Adrenal gland (tissue), 12 donors: ENCODE results near the gene RBM19. TPM values are rescaled to one million over a fixed set of nuclear protein-coding genes. Genes with fewer than 3 reads are reported as not detected.

ENCODE experiments used
- DNase-seq, 7 donors: peaks; one replicate each; pipeline ENCODE4 v3.0.0-alpha.2; 2019 to 2020
- H3K27ac ChIP-seq, 5 donors: fragments of 200-600 bp; sonication (generic) in 4 of 5; 1 replicate in 3 of 5; 2 replicates in 2 of 5; pipeline versions ENCODE4 v1.5.1 to v1.8.0; 2016 to 2020; ENCODE audit warnings: mild to moderate bottlenecking in 1 of 5
- H3K27me3 ChIP-seq: fragments of 200-600 bp; 2 replicates; pipeline ENCODE4 v1.8.0; 2021
- H3K36me3 ChIP-seq, 2 donors: fragments of 200-600 bp; replicated peaks in 1 of 2; 1 replicate in 1 of 2; 2 replicates in 1 of 2; pipeline versions ENCODE4 v1.5.1 to v1.8.0; 2018 to 2022
- H3K4me1 ChIP-seq, 2 donors: fragments of 200-600 bp; replicated peaks in 1 of 2; 1 replicate in 1 of 2; 2 replicates in 1 of 2; pipeline versions ENCODE4 v1.5.1 to v1.8.0; 2018 to 2021
- H3K4me3 ChIP-seq, 4 donors: fragments of 200-600 bp; sonication (generic) in 3 of 4; one replicate each; pipeline ENCODE4 v1.5.1; 2016 to 2018
- H3K9me3 ChIP-seq, 3 donors: fragments of 200-600 bp; sonication (generic) in 1 of 3; replicated peaks in 1 of 3; 1 replicate in 2 of 3; 2 replicates in 1 of 3; pipeline versions ENCODE4 v1.5.1 to v1.8.0; 2016 to 2021
- CTCF ChIP-seq, 6 experiments: fragments of 450-650 bp in 4 of 6; fragments of 200-600 bp in 2 of 6; sonication (generic) in 1 of 6; IDR thresholded peaks; 1 replicate in 5 of 6; 2 replicates in 1 of 6; pipeline versions ENCODE4 v1.5.1 to v1.8.0; 2016 to 2021; ENCODE audit warnings: antibody characterized with exemption in 6 of 6, mild to moderate bottlenecking in 2 of 6, moderate library complexity in 1 of 6
- POLR2A ChIP-seq, 2 donors: fragments of 450-650 bp; IDR thresholded peaks; one replicate each; pipeline ENCODE4 v1.6.1; 2017; ENCODE audit warnings: antibody characterized with exemption in 2 of 2, mild to moderate bottlenecking in 2 of 2, moderate library complexity in 1 of 2
- WGBS, 4 donors: extraction: QIAGEN DNeasy Blood & Tissue Kit in 2 of 4; methylation state at CpG; one replicate each; pipeline versions ENCODE4 v1.1.5 to v1.1.7; 2013 to 2017; 5-methylcytosine and 5-hydroxymethylcytosine counted together
- intact Hi-C, 2 donors: fragments of 100-400 bp; cut with DNase I; formaldehyde crosslinking; loops; one replicate each; pipeline versions ENCODE4 v1.14.1 to v1.15.0; 2022 to 2023
- polyA plus RNA-seq, 3 donors: library from polyadenylated mRNA; stranded (reverse); fragments of 200-250 nt in 2 of 3; fragments of 350-450 nt in 1 of 3; fragmentation: Illumina TruSeq in 1 of 3; extraction: RNeasy Lipid Tissue Mini Kit (QIAGEN cat#74804) in 1 of 3; gene quantifications; one replicate each; pipeline ENCODE4 v1.2.3, GENCODE V29; 2013 to 2014
- total RNA-seq, 9 donors: library from RNA; depleted of rRNA in 4 of 9; stranded (reverse); fragments of >200 nt in 4 of 9; fragments of 120-200 nt in 1 of 9; fragmentation: NEBNext Ultra II Directional in 1 of 9; extraction: Animal tissue kit (Norgen Biotek cat#: 25700) in 1 of 9; gene quantifications; one replicate each; pipeline versions ENCODE4 v1.1.0 to v1.2.4, GENCODE V29; 2013 to 2023
- donor health status: healthy with polysubstance abuse.
- donor health status: Bipolar disorder and iron deficiency.
- donor health status: DM: yes; HTN: yes; CAD: no.
- donor health status: DM: no; HTN: no; CAD: no.
- donor health status: DM: no; HTN: no; CAD: no.
- donor health status: DM: yes; HTN: yes; CAD: no.

RBM19 gene
- total and polyA plus RNA-seq, 12 donors: 19.6 to 71.4 (median 33.1) TPM

- peak; percentile 49 to 92 (median 74) for DNase-seq
Measured at GRCh38 chr12:113912760-113913329, 53.3 kb downstream of the RBM19 start.

GRCh38 chr12:113911971-113912759, 54.0 kb downstream of the RBM19 start:
- Histone ChIP-seq H3K4me1 (no peaks in the 10 kb centered on the region), H3K27me3 (no peaks in the 10 kb centered on the region), H3K36me3 (peaks cover 0 to 8% of the 10 kb centered on the region in 2 donors), H3K27ac (no peak overlapping the region), H3K4me3 (no peak overlapping the region), H3K9me3 (no peaks in the 10 kb centered on the region)
- TF ChIP-seq CTCF (IDR thresholded peaks at IDR 0.05) (no peak), POLR2A (IDR thresholded peaks at IDR 0.05) (no peak)
- DNase-seq: no peak
- WGBS, 4 donors: 91 to 95% (median 95%) methylated on average over 11 to 14 of the region's 14 CpGs
- intact Hi-C loops: loop anchor here in 1 of 2 donors (5.0 kb wide), 1 partner anchor 450 kb away; no protein-coding TSS in a partner anchor

More at GRCh38 chr12:113912760-113913329, 53.3 kb downstream of the RBM19 start:
- intact Hi-C loops: loop anchor here in 1 of 2 donors (5.0 kb wide), 1 partner anchor 451 kb away; no protein-coding TSS in a partner anchor
- Histone ChIP-seq H3K27ac (no peak overlapping the region), H3K9me3 (no peaks in the 10 kb centered on the region), H3K36me3 (peaks cover 0 to 8% of the 10 kb centered on the region in 2 donors), H3K27me3 (no peaks in the 10 kb centered on the region), H3K4me1 (no peaks in the 10 kb centered on the region), H3K4me3 (no peak overlapping the region)
- TF ChIP-seq CTCF (IDR thresholded peaks at IDR 0.05) (peak; percentile 76 to 89 (median 84)), POLR2A (IDR thresholded peaks at IDR 0.05) (no peak)
- 43 to 50% (median 47%) methylated on average over 13 of the region's 13 CpGs for WGBS, 4 donors

GRCh38 chr12:113910751-113911272, 55.3 kb downstream of the RBM19 start:
- Histone ChIP-seq H3K9me3 (no peaks in the 10 kb centered on the region), H3K36me3 (no peaks in the 10 kb centered on the region), H3K27ac (no peak overlapping the region), H3K27me3 (no peaks in the 10 kb centered on the region), H3K4me1 (no peaks in the 10 kb centered on the region), H3K4me3 (no peak overlapping the region)
- intact Hi-C loops: loop anchor here in 1 of 2 donors (5.0 kb wide), 1 partner anchor 449 kb away; no protein-coding TSS in a partner anchor
- WGBS, 4 donors: 81 to 87% (median 83%) methylated on average over 6 of the region's 6 CpGs
- DNase-seq: no peak
- TF ChIP-seq POLR2A (IDR thresholded peaks at IDR 0.05): no peak
- no peak for TF ChIP-seq CTCF (IDR thresholded peaks at IDR 0.05)

- Histone ChIP-seq H3K4me1 (no peaks in the 10 kb centered on the region), H3K36me3 (no peaks in the 10 kb centered on the region), H3K4me3 (no peak overlapping the region)
Measured at GRCh38 chr12:113909776-113910420, 56.2 kb downstream of the RBM19 start.

More at GRCh38 chr12:113909776-113910420, 56.2 kb downstream of the RBM19 start:
- Histone ChIP-seq H3K27me3 (no peaks in the 10 kb centered on the region), H3K27ac (no peak overlapping the region), H3K9me3 (no peaks in the 10 kb centered on the region)
- 95 to 98% (median 97%) methylated on average over 13 of the region's 13 CpGs for WGBS, 4 donors
- TF ChIP-seq POLR2A (IDR thresholded peaks at IDR 0.05): no peak
- no peak for TF ChIP-seq CTCF (IDR thresholded peaks at IDR 0.05)
- intact Hi-C loops: loop anchor here (2.0 to 5.0 kb wide), 2 partner anchors 445 to 448 kb away; no protein-coding TSS in a partner anchor
- no peak for DNase-seq
